HEK293T (cell line): ENCODE results near the gene PDIA3.

Experiments used
- ELF4 ChIP-seq: fragments of 450-650 bp; IDR thresholded peaks from 2 replicates; pipeline ENCODE4 v1.6.1; 2017; ENCODE audit warnings: antibody characterized with exemption
- FOXA1 ChIP-seq: fragments of 450-650 bp; IDR thresholded peaks from 2 replicates; pipeline ENCODE4 v1.6.1; 2016; ENCODE audit warnings: mild to moderate bottlenecking
- FOXK2 ChIP-seq: fragments of 450-650 bp; IDR thresholded peaks from 2 replicates; pipeline ENCODE4 v1.6.1; 2016; ENCODE audit warnings: mild to moderate bottlenecking
- FOXM1 ChIP-seq: fragments of 450-650 bp; IDR thresholded peaks from 2 replicates; pipeline ENCODE4 v1.6.1; 2017; ENCODE audit warnings: mild to moderate bottlenecking, borderline replicate concordance
- HDGF ChIP-seq: fragments of 450-650 bp; IDR thresholded peaks from 2 replicates; pipeline ENCODE4 v1.6.1; 2017; ENCODE audit warnings: antibody characterized with exemption, borderline replicate concordance
- L3MBTL2 ChIP-seq: fragments of 450-650 bp; conservative IDR thresholded peaks from 2 replicates; pipeline ENCODE4 v1.6.1; 2016; ENCODE audit warnings: mild to moderate bottlenecking
- LEF1 ChIP-seq: fragments of 450-650 bp; IDR thresholded peaks from 2 replicates; pipeline ENCODE4 v1.6.1; 2017; ENCODE audit warnings: mild to moderate bottlenecking, borderline replicate concordance
- ZNF384 ChIP-seq: fragments of 450-650 bp; IDR thresholded peaks from 2 replicates; pipeline ENCODE4 v1.6.1; 2016

DNA sequence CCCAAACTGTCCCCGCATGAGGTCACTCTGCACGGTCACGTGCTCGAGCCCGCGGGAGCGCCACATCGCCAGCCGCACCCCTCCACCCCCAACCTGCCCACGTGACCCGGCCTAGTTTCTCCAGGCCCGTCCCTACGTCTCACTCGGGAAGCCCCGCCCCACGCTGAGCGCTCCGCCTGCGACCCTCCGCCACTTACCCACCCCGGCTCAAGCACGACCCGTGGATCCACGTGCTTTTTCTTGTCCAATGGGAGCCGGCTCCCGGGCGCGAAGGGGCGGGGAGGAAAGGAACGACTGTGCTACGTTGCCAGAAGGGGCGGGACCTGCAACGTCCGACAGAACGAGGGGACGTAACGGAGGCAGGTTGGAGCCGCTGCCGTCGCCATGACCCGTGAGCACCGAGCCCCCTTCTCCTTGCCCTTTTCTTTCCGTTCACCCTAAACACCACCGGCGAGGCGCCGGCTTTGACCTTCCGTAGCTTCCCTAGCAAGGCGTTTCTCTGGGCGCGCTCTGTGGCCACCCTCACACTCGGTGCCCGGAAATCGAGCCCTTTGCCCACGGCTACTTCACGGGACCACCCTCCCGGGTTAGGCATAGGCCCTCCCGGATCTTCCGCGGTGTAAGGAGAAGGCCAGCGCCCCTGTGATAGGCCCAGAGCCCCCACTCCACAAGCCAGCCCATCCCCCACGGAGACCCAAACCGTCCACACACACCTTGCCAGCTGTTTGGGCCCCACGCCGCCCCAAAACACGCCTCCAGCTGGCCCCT, 45.9 kb downstream of the PDIA3 start, which contains the start of gene SERF2:
- peak; percentile 81; the same call in 1 of the 2 replicates for TF ChIP-seq L3MBTL2
- no peak for TF ChIP-seq FOXK2
- TF ChIP-seq FOXA1, result no peak
- no peak for TF ChIP-seq LEF1
- TF ChIP-seq FOXM1, result no peak
- TF ChIP-seq ELF4, result no peak
- no peak for TF ChIP-seq HDGF
- TF ChIP-seq ZNF384, result no peak
